Activated naive CD4-positive, alpha-beta T cell treated with anti-CD3 and anti-CD28 coated beads, Interleukin-2, amount 50 U/mL, for 72 hours (primary cell): ENCODE results near the gene ZBTB40. TPM values are rescaled to one million over a fixed set of nuclear protein-coding genes. Genes with fewer than 3 reads are reported as not detected.

ENCODE experiments used
- ATAC-seq, 2 donors: fragments of 150-1000 bp; cut with Tn5 transposase; 2 replicates each; pipeline ENCODE4 v1.10.0; 2021; ENCODE audit warnings: mild to moderate bottlenecking in 2 of 2, moderate library complexity in 2 of 2
- DNase-seq, 2 donors: peaks; one replicate each; pipeline ENCODE4 v3.0.0; 2021 to 2022; ENCODE audit warnings: low spot score in 2 of 2
- H3K27ac Mint-ChIP-seq, 2 donors: one replicate each; pipeline ENCODE4 v1.8.0; 2022; ENCODE audit warnings: mild to moderate bottlenecking in 2 of 2, mixed read lengths in 2 of 2
- H3K36me3 Mint-ChIP-seq, 2 donors: one replicate each; pipeline ENCODE4 v1.8.0; 2022; ENCODE audit warnings: mixed read lengths in 2 of 2
- H3K9me3 Mint-ChIP-seq, 2 donors: one replicate each; pipeline ENCODE4 v1.8.0; 2022; ENCODE audit warnings: mixed read lengths in 2 of 2
- total RNA-seq, 2 donors: library from RNA; stranded (reverse); gene quantifications; one replicate each; pipeline ENCODE4 v1.2.3, GENCODE V29; 2022

ZBTB40 gene
- total RNA-seq, 2 donors from 2014 or later = 15.9 to 16.3 TPM

GRCh38 chr1:22567994-22568393 lies 116.3 kb downstream of the ZBTB40 start:
- DNase-seq = no peak
- H3K9me3 Mint-ChIP-seq = no peaks in the 10 kb centered on the region

GRCh38 chr1:22569269-22569668 lies 117.6 kb downstream of the ZBTB40 start:
- no peaks in the 10 kb centered on the region for H3K36me3 Mint-ChIP-seq
- ATAC-seq (no peak), DNase-seq (no peak)
- H3K9me3 Mint-ChIP-seq = no peaks in the 10 kb centered on the region
- H3K27ac Mint-ChIP-seq = no peak overlapping the region

More at GRCh38 chr1:22567994-22568393, 116.3 kb downstream of the ZBTB40 start:
- Mint-ChIP-seq H3K27ac (no peak overlapping the region), H3K36me3 (no peaks in the 10 kb centered on the region)
- ATAC-seq = no peak

DNA sequence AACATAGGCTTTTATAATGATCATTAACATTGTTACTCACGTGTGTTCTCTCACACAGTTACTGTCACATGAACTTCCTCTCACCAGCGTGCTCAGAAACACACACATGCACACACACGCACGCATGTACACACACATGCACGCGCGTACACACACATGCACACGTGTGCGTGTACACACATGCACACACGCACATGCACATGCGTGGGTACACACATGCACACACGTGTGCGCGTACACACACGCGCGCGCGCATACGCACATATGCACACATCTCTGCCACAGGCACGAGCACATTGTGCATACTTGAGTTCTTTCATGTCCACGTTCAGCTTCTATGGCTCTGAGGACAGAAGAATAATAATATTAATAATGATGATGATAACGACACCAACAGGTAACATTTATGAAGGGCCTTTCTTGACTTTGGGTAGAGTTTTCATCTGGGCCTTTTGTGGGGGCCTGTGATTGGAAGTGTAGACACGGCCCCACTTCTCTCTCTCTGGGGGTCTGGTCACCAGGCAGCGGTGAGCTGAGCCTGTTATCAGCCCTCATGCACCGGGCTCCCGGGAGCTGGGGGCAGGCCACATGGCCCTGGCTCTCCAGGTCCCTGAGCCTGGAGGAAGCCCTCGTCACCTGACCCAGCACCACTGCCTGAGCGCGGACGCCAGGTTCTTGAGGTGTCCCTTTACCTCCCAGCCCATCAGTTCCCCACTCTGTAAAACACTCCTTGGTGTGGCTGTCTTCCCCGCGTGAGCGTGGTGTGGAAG lies 118.7 kb downstream of the ZBTB40 start:
- Mint-ChIP-seq H3K9me3 (no peaks in the 10 kb centered on the region), H3K36me3 (no peaks in the 10 kb centered on the region), H3K27ac (no peak overlapping the region)
- ATAC-seq (no peak), DNase-seq (no peak)

DNA sequence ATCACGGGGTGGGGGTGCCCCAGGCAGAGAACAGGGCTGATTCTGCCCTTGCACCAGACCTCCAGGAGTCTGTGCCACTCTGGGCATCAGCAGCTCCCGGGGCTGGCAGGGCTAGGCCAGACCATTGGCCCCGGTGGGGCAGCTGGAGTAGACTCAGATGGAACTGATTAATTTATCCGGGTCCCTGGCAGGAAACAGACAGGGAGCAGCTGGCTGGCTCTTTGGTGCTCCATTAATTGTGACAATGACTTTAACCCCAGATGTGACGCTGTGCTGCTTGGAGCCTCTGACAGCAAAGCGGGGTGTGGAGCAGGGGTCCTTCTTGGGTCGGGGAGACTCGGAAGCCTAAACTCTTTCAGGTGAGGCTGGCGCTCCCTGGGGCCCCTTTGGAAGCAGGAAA lies 121.2 kb downstream of the ZBTB40 start:
- ATAC-seq = no peak
- no peak for DNase-seq
- H3K27ac Mint-ChIP-seq = no peak overlapping the region
- H3K9me3 Mint-ChIP-seq = peaks cover 4 to 7% of the 10 kb centered on the region in 2 donors
- H3K36me3 Mint-ChIP-seq = peaks cover 0 to 7% of the 10 kb centered on the region in 2 donors

DNA sequence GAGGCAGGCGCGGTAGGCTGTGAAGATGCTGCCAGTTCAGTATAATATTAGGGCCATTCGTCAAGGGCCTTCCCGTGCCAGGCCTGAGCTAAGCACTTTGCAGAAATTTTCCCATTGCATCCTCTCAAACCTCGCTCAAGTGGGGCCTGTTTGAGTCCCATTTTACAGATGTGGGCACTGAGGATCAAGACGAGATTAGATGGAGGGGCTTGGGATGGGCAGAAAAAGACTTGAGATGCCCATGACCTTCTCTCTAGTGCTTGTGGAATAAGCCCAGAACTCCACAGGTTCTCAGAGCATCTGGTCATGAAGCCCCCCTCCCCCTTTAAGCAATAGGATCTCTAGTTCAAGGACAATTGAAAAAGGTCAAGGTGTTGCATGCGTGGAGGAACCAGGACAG lies 121.6 kb downstream of the ZBTB40 start:
- Mint-ChIP-seq H3K27ac (no peak overlapping the region), H3K9me3 (peaks cover 8 to 11% of the 10 kb centered on the region in 2 donors), H3K36me3 (peaks cover 0 to 7% of the 10 kb centered on the region in 2 donors)
- DNase-seq = no peak
- ATAC-seq = no peak

- Mint-ChIP-seq H3K27ac (no peak overlapping the region), H3K9me3 (peaks cover 18 to 19% of the 10 kb centered on the region in 2 donors), H3K36me3 (peaks cover 6 to 7% of the 10 kb centered on the region in 2 donors)
- DNase-seq = no peak
- ATAC-seq = no peak
Observed at GRCh38 chr1:22575532-22576149, 124.0 kb downstream of the ZBTB40 start.

GRCh38 chr1:22576150-22576544 lies 124.5 kb downstream of the ZBTB40 start:
- Mint-ChIP-seq H3K9me3 (peaks cover 18 to 19% of the 10 kb centered on the region in 2 donors), H3K36me3 (peaks cover 6 to 7% of the 10 kb centered on the region in 2 donors)

GRCh38 chr1:22576617-22577016 lies 125.0 kb downstream of the ZBTB40 start:
- Mint-ChIP-seq H3K27ac (no peak overlapping the region), H3K36me3 (peaks cover 6 to 7% of the 10 kb centered on the region in 2 donors), H3K9me3 (peaks cover 18 to 19% of the 10 kb centered on the region in 2 donors)
- ATAC-seq (no peak), DNase-seq (no peak)

More at GRCh38 chr1:22576150-22576544, 124.5 kb downstream of the ZBTB40 start:
- DNase-seq = no peak
- H3K27ac Mint-ChIP-seq = no peak overlapping the region
- ATAC-seq = no peak

DNA sequence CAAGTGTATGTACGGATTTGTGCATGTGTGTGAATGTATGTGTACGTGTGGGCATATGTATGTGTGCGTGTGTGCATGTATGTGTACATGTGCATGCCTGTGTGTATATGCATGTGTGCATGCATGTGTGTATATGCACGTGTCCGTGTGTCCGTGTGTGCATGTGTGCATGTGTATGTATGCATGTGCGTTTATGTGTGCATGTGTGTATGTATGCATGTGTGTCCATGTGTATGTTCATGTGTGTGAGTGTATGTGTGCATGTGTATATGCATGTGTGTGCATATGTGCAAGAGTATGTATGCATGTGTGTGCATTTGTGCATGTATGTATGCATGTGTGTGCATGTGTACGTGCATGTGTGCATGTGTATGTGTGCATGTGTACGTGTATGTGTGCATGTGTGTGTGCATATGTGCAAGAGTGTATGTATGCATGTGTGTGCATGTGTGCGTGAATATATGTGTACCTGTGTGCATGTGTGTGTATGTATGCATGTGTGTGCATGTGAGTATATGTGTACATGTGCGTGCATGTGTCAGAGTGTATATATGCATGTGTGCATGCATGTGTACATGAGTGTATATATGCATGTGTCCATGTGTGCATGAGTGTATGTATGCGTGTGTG lies 127.2 kb downstream of the ZBTB40 start:
- H3K9me3 Mint-ChIP-seq = peaks cover 18 to 19% of the 10 kb centered on the region in 2 donors
- ATAC-seq = no peak

DNA sequence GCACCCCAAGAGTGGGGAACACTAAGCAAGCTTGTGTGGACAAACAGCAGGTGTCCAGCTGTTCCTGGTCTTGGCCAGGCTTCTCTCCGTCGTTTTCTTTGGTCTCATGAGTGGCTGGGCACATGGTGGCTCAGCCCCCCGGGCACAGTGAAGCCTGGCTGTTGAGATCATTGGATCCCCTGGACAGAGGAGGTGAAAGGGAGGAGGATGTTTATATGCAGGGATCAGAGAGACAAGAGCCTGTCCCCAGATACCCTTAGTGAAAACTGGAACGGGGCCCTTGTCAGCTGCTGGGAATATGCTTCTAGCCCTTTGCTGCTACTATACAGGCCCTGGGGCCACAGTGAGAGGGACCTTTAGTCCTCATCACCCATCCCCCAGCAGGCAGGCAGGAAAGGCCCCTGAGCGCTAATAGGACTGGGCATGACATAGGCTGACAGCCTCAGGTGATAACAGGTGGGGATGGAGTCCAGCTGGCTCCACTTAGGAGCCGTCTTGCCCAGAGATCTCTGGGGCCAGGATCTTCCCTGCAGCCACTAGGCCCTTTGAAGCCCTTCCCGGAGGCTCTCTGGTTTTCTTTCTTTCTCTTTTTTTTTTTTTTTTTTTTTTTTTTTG lies 128.0 kb downstream of the ZBTB40 start:
- DNase-seq = no peak
- H3K27ac Mint-ChIP-seq = no peak overlapping the region
- ATAC-seq = no peak
- H3K36me3 Mint-ChIP-seq = peaks cover 6 to 7% of the 10 kb centered on the region in 2 donors
- peaks cover 18 to 19% of the 10 kb centered on the region in 2 donors for H3K9me3 Mint-ChIP-seq

More for the DNA sequence above, 127.2 kb downstream of the ZBTB40 start:
- no peak overlapping the region for H3K27ac Mint-ChIP-seq
- DNase-seq = no peak
- H3K36me3 Mint-ChIP-seq = peaks cover 6 to 7% of the 10 kb centered on the region in 2 donors

Other genes with a start within 250 kb of the ZBTB40 start
- not detected for gene EPHA8, start 111.6 kb downstream of the ZBTB40 start, total RNA-seq
- not detected for gene C1QA, start 184.8 kb downstream of the ZBTB40 start, total RNA-seq
- not detected for gene C1QC, start 191.8 kb downstream of the ZBTB40 start, total RNA-seq
- not detected for gene C1QB, start 201.4 kb downstream of the ZBTB40 start, total RNA-seq